WTC11 (cell line): ENCODE results near the gene IQGAP3. TPM values are rescaled to one million over a fixed set of nuclear protein-coding genes. Genes with fewer than 3 reads are reported as not detected.
A peak's percentile ranks its signal among the peaks of the same experiment; 100 is the strongest.

Experiments used
- ATAC-seq: fragments of 200-7000 bp; cut with Tn5 transposase; 2 replicates; pipeline ENCODE4 v1.10.0; 2021; ENCODE audit warnings: mild to moderate bottlenecking, moderate library complexity
- CTCF ChIA-PET: fragments of 300-600 bp; sonication (Branson Sonifier 250); formaldehyde crosslinking; loops from one replicate; lab custom pipeline; 2021; ENCODE audit warnings: antibody characterized with exemption; lab: Charles Lee
- POLR2A ChIA-PET: fragments of 350-600 bp; sonication (Branson Sonifier 250); formaldehyde crosslinking; loops from one replicate; lab custom pipeline; 2021; ENCODE audit warnings: antibody characterized with exemption; lab: Charles Lee
- DNase-seq: peaks from one replicate; pipeline ENCODE4 v3.0.0; 2021; ENCODE audit warnings: low spot score
- H3K27ac Mint-ChIP-seq: 2 replicates; pipeline ENCODE4 v1.8.0; 2021; ENCODE audit warnings: mixed read lengths
- H3K27me3 Mint-ChIP-seq: 2 replicates; pipeline ENCODE4 v1.8.0; 2021; ENCODE audit warnings: low read depth, mild to moderate bottlenecking, moderate library complexity, mixed read lengths
- H3K36me3 Mint-ChIP-seq: 2 replicates; pipeline ENCODE4 v1.8.0; 2021; ENCODE audit warnings: mixed read lengths
- H3K4me1 Mint-ChIP-seq: 2 replicates; pipeline ENCODE4 v1.8.0; 2022; ENCODE audit warnings: mixed read lengths
- H3K4me3 Mint-ChIP-seq: 2 replicates; pipeline ENCODE4 v1.8.0; 2021; ENCODE audit warnings: mild to moderate bottlenecking, moderate library complexity, mixed read lengths
- H3K9me3 Mint-ChIP-seq: 2 replicates; pipeline ENCODE4 v1.8.0; 2021; ENCODE audit warnings: mixed read lengths
- AR ChIP-seq: fragments of 250-450 bp; sonication (Bioruptor Pico); IDR thresholded peaks from 2 replicates; pipeline ENCODE4 v1.9.0; 2021; ENCODE audit warnings: mild to moderate bottlenecking
- CREM ChIP-seq: sonication (generic); formaldehyde crosslinking; IDR thresholded peaks from 2 replicates; pipeline ENCODE4 v1.8.1; 2022; ENCODE audit warnings: mild to moderate bottlenecking, missing genetic modification reagents, moderate library complexity
- E2F5 ChIP-seq: sonication (generic); formaldehyde crosslinking; IDR thresholded peaks from 2 replicates; pipeline ENCODE4 v1.8.1; 2022; ENCODE audit warnings: mild to moderate bottlenecking, moderate library complexity, missing genetic modification reagents
- EMX1 ChIP-seq: fragments of 250-450 bp; sonication (Bioruptor Pico); IDR thresholded peaks from 2 replicates; pipeline ENCODE4 v1.8.0; 2021; ENCODE audit warnings: mild to moderate bottlenecking
- HMGXB4 ChIP-seq: sonication (generic); formaldehyde crosslinking; IDR thresholded peaks from 2 replicates; pipeline ENCODE4 v1.8.1; 2023; ENCODE audit warnings: mild to moderate bottlenecking, moderate library complexity, missing genetic modification reagents
- NR1H2 ChIP-seq: sonication (generic); formaldehyde crosslinking; IDR thresholded peaks from 2 replicates; pipeline ENCODE4 v1.9.0; 2021; ENCODE audit warnings: mild to moderate bottlenecking, moderate library complexity, missing genetic modification reagents
- PRRX2 ChIP-seq: fragments of 250-450 bp; sonication (Bioruptor Pico); IDR thresholded peaks from 2 replicates; pipeline ENCODE4 v1.8.0; 2021; ENCODE audit warnings: mild to moderate bottlenecking
- TP53 ChIP-seq: sonication (generic); formaldehyde crosslinking; IDR thresholded peaks from 2 replicates; pipeline ENCODE4 v1.8.1; 2023; ENCODE audit warnings: mild to moderate bottlenecking, missing genetic modification reagents
- ZBTB43 ChIP-seq: sonication (generic); formaldehyde crosslinking; IDR thresholded peaks from 2 replicates; pipeline ENCODE4 v1.8.1; 2023; ENCODE audit warnings: mild to moderate bottlenecking, missing genetic modification reagents
- ZMAT4 ChIP-seq: fragments of 250-450 bp; sonication (Bioruptor Pico); IDR thresholded peaks from 2 replicates; pipeline ENCODE4 v1.9.0; 2021; ENCODE audit warnings: mild to moderate bottlenecking
- ZNF138 ChIP-seq: sonication (generic); formaldehyde crosslinking; conservative IDR thresholded peaks from 2 replicates; pipeline ENCODE4 v1.8.1; 2022; ENCODE audit warnings: mild to moderate bottlenecking, moderate library complexity, missing genetic modification reagents
- ZNF281 ChIP-seq: sonication (generic); formaldehyde crosslinking; IDR thresholded peaks from 2 replicates; pipeline ENCODE4 v1.8.0; 2023; ENCODE audit warnings: mild to moderate bottlenecking, missing genetic modification reagents
- ZNF532 ChIP-seq: fragments of 250-450 bp; sonication (Bioruptor Pico); IDR thresholded peaks from 2 replicates; pipeline ENCODE4 v1.9.0; 2021; ENCODE audit warnings: mild to moderate bottlenecking, borderline replicate concordance
- total RNA-seq: library from RNA; stranded (reverse); gene quantifications from 3 replicates; pipeline ENCODE4 v1.2.3, GENCODE V29; 2021

Gene IQGAP3
- total RNA-seq, 1 experiment from 2014 or later = 33.3 TPM

GRCh38 chr1:156500793-156501506 lies 71.4 kb downstream of the IQGAP3 start (continued):
- 0 out of 2 replicates have a peak, but pooled peaks have one; percentile 47 for TF ChIP-seq ZNF532 (CRISPR knock-in tag)
- TF ChIP-seq ZBTB43 = peak; percentile 82; the same call in 1 of the 2 replicates

GRCh38 chr1:156500543-156500792 lies 71.9 kb downstream of the IQGAP3 start, which contains the start of gene MEF2D:
MEF2D (minus strand) TSS chr1:156500775; CDS start chr1:156483292, 17,483 bp downstream.
- ATAC-seq (no peak), DNase-seq (no peak)
- peak within 1 kb of the TSS; percentile 83 for H3K4me3 Mint-ChIP-seq
- peaks cover 69% of the 10 kb centered on the region for H3K4me1 Mint-ChIP-seq
- H3K27me3 Mint-ChIP-seq = peaks cover 9% of the 10 kb centered on the region
- ChIA-PET POLR2A (interaction anchor here (0.6 to 2.2 kb wide), 13 partner anchors 9 to 137 kb away, joined by 3 to 29 read pairs (median 4); no protein-coding TSS in a partner anchor), CTCF (interaction anchor here (0.6 to 6.4 kb wide), 24 partner anchors 9 to 508 kb away, joined by 3 to 142 read pairs (median 6); partner anchors contain the start of genes HAPLN2, NAXE, PMF1 and TTC24)
- H3K9me3 Mint-ChIP-seq = no peaks in the 10 kb centered on the region
- no peak for TF ChIP-seq PRRX2 (CRISPR knock-in tag)
- TF ChIP-seq E2F5 = 0 out of 2 replicates have a peak, but pooled peaks have one; percentile 9
- 0 out of 2 replicates have a peak, but pooled peaks have one; percentile 17 for TF ChIP-seq TP53 (CRISPR knock-in tag)
- peak; percentile 7; the same call in 1 of the 2 replicates for TF ChIP-seq HMGXB4 (CRISPR knock-in tag)
- TF ChIP-seq, all 79 proteins: peak for 3
- H3K36me3 Mint-ChIP-seq = no peaks in the 10 kb centered on the region
- H3K27ac Mint-ChIP-seq = peak within 1 kb of the TSS; percentile 63

GRCh38 chr1:156499842-156500542 lies 72.4 kb downstream of the IQGAP3 start:
- POLR2A ChIA-PET = interaction anchor here (0.6 to 2.2 kb wide), 12 partner anchors 9 to 137 kb away, joined by 3 to 29 read pairs (median 5); no protein-coding TSS in a partner anchor
- Mint-ChIP-seq H3K27me3 (peaks cover 8% of the 10 kb centered on the region), H3K4me1 (peaks cover 69% of the 10 kb centered on the region), H3K36me3 (no peaks in the 10 kb centered on the region), H3K4me3 (peak overlapping the region; percentile 83), H3K27ac (no peak overlapping the region), H3K9me3 (no peaks in the 10 kb centered on the region)
- ATAC-seq = no peak
- CTCF ChIA-PET = interaction anchor here (0.6 to 6.4 kb wide), 21 partner anchors 9 to 508 kb away, joined by 3 to 142 read pairs (median 6); partner anchors contain the start of gene NAXE
- DNase-seq = peak; percentile 49
- TF ChIP-seq E2F5 = no peak
- no peak for TF ChIP-seq NR1H2 (CRISPR knock-in tag)
- TF ChIP-seq PRRX2 (CRISPR knock-in tag) = no peak
- no peak for TF ChIP-seq ZNF138 (CRISPR knock-in tag)
- no peak for TF ChIP-seq EMX1 (CRISPR knock-in tag)
- TF ChIP-seq ZMAT4 (CRISPR knock-in tag) = no peak
- TF ChIP-seq AR (CRISPR knock-in tag) = no peak
- no peak for TF ChIP-seq ZNF281
- no peak for TF ChIP-seq CREM
